A673 (cell line): ENCODE measurements around the gene MATN1.

ENCODE experiments used
- EZH2 ChIP-seq: fragments of 200-600 bp; sonication (generic); IDR thresholded peaks from 2 replicates; pipeline ENCODE4 v1.6.1; 2017; ENCODE audit warnings: borderline replicate concordance, low read depth, mild to moderate bottlenecking, mixed read lengths, antibody characterized with exemption, low read length; ENCODE audit not compliant: poor library complexity, severe bottlenecking
- TF ChIP-seq, protein P1 (sequence below): fragments of 300-800, 200-600 bp; sonication (generic); conservative IDR thresholded peaks from 2 replicates; pipeline ENCODE4 v1.5.1; 2017; ENCODE audit warnings: low read depth, mild to moderate bottlenecking, antibody characterized with exemption, low read length, moderate library complexity, mixed read lengths

DNA sequence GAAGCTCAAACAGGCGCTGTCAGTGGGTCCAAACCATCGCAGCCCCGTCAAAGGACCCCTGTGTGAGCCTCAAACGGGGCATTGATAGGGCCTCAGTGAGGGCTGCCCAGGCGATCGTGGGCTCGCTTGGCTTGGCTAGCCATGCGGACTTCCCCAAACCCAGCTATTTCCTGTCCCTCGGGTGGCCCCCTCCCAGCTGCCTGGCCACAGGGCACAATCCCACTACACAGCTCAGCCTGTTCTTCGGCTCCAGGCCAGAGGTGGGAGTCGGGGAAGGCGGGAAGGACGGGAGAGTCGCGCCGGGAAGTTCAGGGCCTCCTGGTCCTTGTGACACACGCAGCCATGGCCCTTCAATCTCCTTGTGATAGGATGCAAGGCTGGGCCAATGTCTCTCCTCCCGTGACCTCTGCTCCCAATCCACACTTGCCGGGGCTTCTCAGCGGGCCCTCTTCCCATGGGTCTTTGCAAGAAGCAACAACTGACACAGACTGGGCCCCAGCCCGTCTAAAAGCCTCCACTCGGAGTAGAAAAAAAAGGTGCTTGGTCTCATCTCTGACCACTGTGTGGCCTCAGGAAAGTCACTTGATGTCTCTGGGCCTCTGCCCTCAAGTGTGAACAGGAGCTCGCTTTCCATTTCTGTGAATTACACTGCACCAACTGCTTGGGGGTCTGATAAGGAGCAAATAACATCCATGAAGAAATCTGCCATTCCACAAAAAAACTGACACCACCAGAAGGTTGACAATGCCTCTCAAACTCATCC, 7.1 kb upstream of the MATN1 start:
- TF ChIP-seq, protein P1, sequence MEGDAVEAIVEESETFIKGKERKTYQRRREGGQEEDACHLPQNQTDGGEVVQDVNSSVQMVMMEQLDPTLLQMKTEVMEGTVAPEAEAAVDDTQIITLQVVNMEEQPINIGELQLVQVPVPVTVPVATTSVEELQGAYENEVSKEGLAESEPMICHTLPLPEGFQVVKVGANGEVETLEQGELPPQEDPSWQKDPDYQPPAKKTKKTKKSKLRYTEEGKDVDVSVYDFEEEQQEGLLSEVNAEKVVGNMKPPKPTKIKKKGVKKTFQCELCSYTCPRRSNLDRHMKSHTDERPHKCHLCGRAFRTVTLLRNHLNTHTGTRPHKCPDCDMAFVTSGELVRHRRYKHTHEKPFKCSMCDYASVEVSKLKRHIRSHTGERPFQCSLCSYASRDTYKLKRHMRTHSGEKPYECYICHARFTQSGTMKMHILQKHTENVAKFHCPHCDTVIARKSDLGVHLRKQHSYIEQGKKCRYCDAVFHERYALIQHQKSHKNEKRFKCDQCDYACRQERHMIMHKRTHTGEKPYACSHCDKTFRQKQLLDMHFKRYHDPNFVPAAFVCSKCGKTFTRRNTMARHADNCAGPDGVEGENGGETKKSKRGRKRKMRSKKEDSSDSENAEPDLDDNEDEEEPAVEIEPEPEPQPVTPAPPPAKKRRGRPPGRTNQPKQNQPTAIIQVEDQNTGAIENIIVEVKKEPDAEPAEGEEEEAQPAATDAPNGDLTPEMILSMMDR = no peak
- no peak for TF ChIP-seq EZH2
